Gastroesophageal sphincter (tissue), 4 donors: ENCODE results near the gene LMAN2. TPM values are rescaled to one million over a fixed set of nuclear protein-coding genes. Genes with fewer than 3 reads are reported as not detected.
"Not testable (repeated sequence)": the region's sequence is repeated elsewhere in the genome, so short reads cannot be mapped to it uniquely, and the experiment has no call there.

Experiments
- ATAC-seq: fragments of 150-250 bp; one replicate; pipeline ENCODE4 v1.9.1; 2016; ENCODE audit warnings: mild to moderate bottlenecking, moderate library complexity
- H3K27ac ChIP-seq, 4 donors: fragments of 200-600 bp; sonication (generic) in 3 of 4; 1 replicate in 3 of 4; 2 replicates in 1 of 4; pipeline ENCODE4 v1.5.1; 2016 to 2019
- H3K27me3 ChIP-seq: fragments of 200-600 bp; sonication (generic); one replicate; pipeline ENCODE4 v1.5.1; 2019
- H3K36me3 ChIP-seq, 2 donors: fragments of 200-600 bp; sonication (generic); one replicate each; pipeline ENCODE4 v1.5.1; 2019; ENCODE audit warnings: control low read depth in 1 of 2
- H3K4me1 ChIP-seq, 3 donors: fragments of 200-600 bp; sonication (generic); 1 replicate in 2 of 3; 2 replicates in 1 of 3; pipeline ENCODE4 v1.5.1; 2016 to 2019; ENCODE audit warnings: control low read depth in 2 of 3
- H3K4me3 ChIP-seq, 2 donors: fragments of 200-600 bp; sonication (generic); one replicate each; pipeline ENCODE4 v1.5.1; 2019; ENCODE audit warnings: mild to moderate bottlenecking in 1 of 2, moderate library complexity in 1 of 2
- H3K9me3 ChIP-seq, 3 donors: fragments of 200-600 bp; sonication (generic); one replicate each; pipeline ENCODE4 v1.5.1; 2017 to 2019; ENCODE audit warnings: control low read depth in 2 of 3
- EP300 ChIP-seq: sonication (generic); formaldehyde crosslinking; IDR thresholded peaks from one replicate; pipeline ENCODE4 v1.6.1; 2017; ENCODE audit warnings: antibody characterized with exemption, mild to moderate bottlenecking
- POLR2A ChIP-seq, 2 donors: fragments of 450-650 bp; IDR thresholded peaks; one replicate each; pipeline ENCODE4 v1.6.1; 2017; ENCODE audit warnings: antibody characterized with exemption in 2 of 2, mild to moderate bottlenecking in 2 of 2, moderate library complexity in 1 of 2
- POLR2AphosphoS5 ChIP-seq: sonication (generic); formaldehyde crosslinking; IDR thresholded peaks from one replicate; pipeline ENCODE4 v1.6.1; 2017; ENCODE audit warnings: antibody characterized with exemption
- WGBS, 2 donors: methylation state at CpG; one replicate each; pipeline ENCODE4 v1.1.5; 2018; ENCODE audit warnings: low coverage in 1 of 2; 5-methylcytosine and 5-hydroxymethylcytosine counted together
- total RNA-seq, 4 donors: library from RNA; depleted of rRNA; stranded (reverse); fragments of >200 nt; gene quantifications; one replicate each; pipeline ENCODE4 v1.1.0, GENCODE V29; 2016
- TF ChIP-seq, protein P1 (sequence below), 4 experiments: fragments of 200-600 bp in 2 of 4; fragments of 450-650 bp in 2 of 4; sonication (generic) in 1 of 4; IDR thresholded peaks; one replicate each; pipeline ENCODE4 v1.5.1; 2017 to 2019; ENCODE audit warnings: antibody characterized with exemption in 4 of 4, mild to moderate bottlenecking in 2 of 4, moderate library complexity in 2 of 4

Gene LMAN2
- total RNA-seq, 4 donors from 2014 or later, result 78.1 to 147 (median 111) TPM

GRCh38 chr5:177346820-177347219 is 4.6 kb downstream of the LMAN2 start:
- peaks cover 0 to 46% (median 11%) of the 10 kb centered on the region in 3 donors for H3K4me1 ChIP-seq
- H3K27me3 ChIP-seq, result no peaks in the 10 kb centered on the region
- H3K4me3 ChIP-seq, result no peak overlapping the region
- H3K27ac ChIP-seq, result no peak overlapping the region
- no peaks in the 10 kb centered on the region for H3K9me3 ChIP-seq
- H3K36me3 ChIP-seq, result peaks cover 0 to 37% of the 10 kb centered on the region in 2 donors
- no peak for ATAC-seq
- TF ChIP-seq POLR2AphosphoS5 (no peak), EP300 (no peak), POLR2A (IDR thresholded peaks at IDR 0.05) (no peak)
- TF ChIP-seq, protein P1, sequence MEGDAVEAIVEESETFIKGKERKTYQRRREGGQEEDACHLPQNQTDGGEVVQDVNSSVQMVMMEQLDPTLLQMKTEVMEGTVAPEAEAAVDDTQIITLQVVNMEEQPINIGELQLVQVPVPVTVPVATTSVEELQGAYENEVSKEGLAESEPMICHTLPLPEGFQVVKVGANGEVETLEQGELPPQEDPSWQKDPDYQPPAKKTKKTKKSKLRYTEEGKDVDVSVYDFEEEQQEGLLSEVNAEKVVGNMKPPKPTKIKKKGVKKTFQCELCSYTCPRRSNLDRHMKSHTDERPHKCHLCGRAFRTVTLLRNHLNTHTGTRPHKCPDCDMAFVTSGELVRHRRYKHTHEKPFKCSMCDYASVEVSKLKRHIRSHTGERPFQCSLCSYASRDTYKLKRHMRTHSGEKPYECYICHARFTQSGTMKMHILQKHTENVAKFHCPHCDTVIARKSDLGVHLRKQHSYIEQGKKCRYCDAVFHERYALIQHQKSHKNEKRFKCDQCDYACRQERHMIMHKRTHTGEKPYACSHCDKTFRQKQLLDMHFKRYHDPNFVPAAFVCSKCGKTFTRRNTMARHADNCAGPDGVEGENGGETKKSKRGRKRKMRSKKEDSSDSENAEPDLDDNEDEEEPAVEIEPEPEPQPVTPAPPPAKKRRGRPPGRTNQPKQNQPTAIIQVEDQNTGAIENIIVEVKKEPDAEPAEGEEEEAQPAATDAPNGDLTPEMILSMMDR (IDR thresholded peaks at IDR 0.05), result no peak
- WGBS, 2 donors, result 80% methylated on average over 4 of the region's 4 CpGs; no CpG with 5 or more reads in 1 of the 2 donors

GRCh38 chr5:177344891-177345290 is 6.6 kb downstream of the LMAN2 start:
- no peak for ATAC-seq
- no peaks in the 10 kb centered on the region for H3K9me3 ChIP-seq
- H3K4me1 ChIP-seq, result peaks cover 0 to 34% (median under 1%) of the 10 kb centered on the region in 3 donors
- peaks cover 0 to 52% of the 10 kb centered on the region in 2 donors for H3K36me3 ChIP-seq
- TF ChIP-seq POLR2A (IDR thresholded peaks at IDR 0.05) (no peak), POLR2AphosphoS5 (no peak), EP300 (no peak)
- TF ChIP-seq, protein P1 (IDR thresholded peaks at IDR 0.05), result no peak
- no peak overlapping the region for H3K27ac ChIP-seq
- no peak overlapping the region for H3K4me3 ChIP-seq
- no peaks in the 10 kb centered on the region for H3K27me3 ChIP-seq
- WGBS, 2 donors, result 80 to 100% methylated on average over 1 to 5 of the region's 6 CpGs

DNA sequence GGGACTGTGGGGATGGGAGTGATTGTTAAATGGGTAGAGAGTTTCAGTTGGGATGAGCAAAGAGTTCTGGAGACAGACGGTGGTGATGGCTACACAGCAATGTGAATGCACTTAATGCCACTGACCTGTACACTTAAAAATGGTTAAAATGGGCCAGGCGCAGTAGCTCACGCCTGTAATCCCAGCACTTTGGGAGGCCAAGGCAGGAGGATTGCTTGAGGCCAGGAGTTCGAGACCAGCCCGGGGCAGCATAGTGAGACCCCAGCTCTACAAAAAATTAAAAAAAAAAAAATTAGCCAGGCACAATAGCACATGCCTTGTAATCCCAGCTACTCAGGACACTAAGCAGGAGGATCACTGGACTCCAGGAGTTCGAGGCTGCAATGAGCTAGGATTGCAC is 7.7 kb downstream of the LMAN2 start:
- Histone ChIP-seq H3K4me1 (peaks cover 0 to 29% (median 0%) of the 10 kb centered on the region in 3 donors), H3K27ac (no peak overlapping the region), H3K36me3 (peaks cover 0 to 53% of the 10 kb centered on the region in 2 donors), H3K27me3 (no peaks in the 10 kb centered on the region), H3K9me3 (no peaks in the 10 kb centered on the region), H3K4me3 (no peak overlapping the region)
- 89 to 93% methylated on average over 3 to 6 of the region's 6 CpGs for WGBS, 2 donors
- ATAC-seq, result no peak
- no peak for TF ChIP-seq EP300
- TF ChIP-seq POLR2A (IDR thresholded peaks at IDR 0.05), result no peak
- TF ChIP-seq POLR2AphosphoS5, result no peak
- TF ChIP-seq, protein P1 (IDR thresholded peaks at IDR 0.05), result no peak

DNA sequence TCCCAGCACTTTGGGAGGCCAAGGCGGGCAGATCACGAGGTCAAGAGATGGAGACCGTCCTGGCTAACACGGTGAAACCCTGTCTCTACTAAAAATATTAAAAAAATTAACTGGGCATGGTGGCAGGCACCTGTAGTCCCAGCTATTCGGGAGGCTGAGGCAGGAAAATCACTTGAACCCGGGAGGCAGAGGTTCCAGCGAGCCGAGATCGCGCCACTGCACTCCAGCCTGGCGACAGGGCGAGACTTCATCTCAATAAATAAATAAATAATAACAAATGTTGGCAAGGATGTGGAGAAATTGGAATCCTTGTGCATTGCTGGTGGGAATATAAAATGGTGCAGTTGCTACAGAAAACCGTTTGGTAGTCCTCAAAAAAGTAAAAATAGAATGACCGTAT is 8.5 kb downstream of the LMAN2 start:
- Histone ChIP-seq H3K4me1 (peaks cover 0 to 23% (median 0%) of the 10 kb centered on the region in 3 donors), H3K36me3 (peaks cover 0 to 61% of the 10 kb centered on the region in 2 donors)
- WGBS, 2 donors, result 78 to 89% methylated on average over 5 to 14 of the region's 14 CpGs
- not testable (repeated sequence) for H3K4me3 ChIP-seq, H3K27ac ChIP-seq, ATAC-seq, H3K9me3 ChIP-seq, H3K27me3 ChIP-seq

GRCh38 chr5:177339107-177339638 is 12.3 kb downstream of the LMAN2 start:
- no peak for ATAC-seq
- no peaks in the 10 kb centered on the region for H3K9me3 ChIP-seq
- peaks cover 0 to 8% (median 0%) of the 10 kb centered on the region in 3 donors for H3K4me1 ChIP-seq
- no peak for TF ChIP-seq POLR2AphosphoS5
- TF ChIP-seq, protein P1 (IDR thresholded peaks at IDR 0.05), result no peak
- TF ChIP-seq EP300, result no peak
- TF ChIP-seq POLR2A (IDR thresholded peaks at IDR 0.05), result no peak
- no peak overlapping the region for H3K4me3 ChIP-seq
- WGBS, 2 donors, result 66% methylated on average over 5 of the region's 11 CpGs; no CpG with 5 or more reads in 1 of the 2 donors
- H3K27ac ChIP-seq, result no peak overlapping the region
- H3K36me3 ChIP-seq, result peaks cover 0 to 86% of the 10 kb centered on the region in 2 donors
- no peaks in the 10 kb centered on the region for H3K27me3 ChIP-seq
